Measurements from ENCODE around the gene TNNI2. TPM values are rescaled to one million over a fixed set of nuclear protein-coding genes. Genes with fewer than 3 reads are reported as not detected.

TNNI2 gene
- total and polyA plus RNA-seq, 12 donors = 0.55 to 21.8 (median 2.4) TPM; not detected in 3

DNA sequence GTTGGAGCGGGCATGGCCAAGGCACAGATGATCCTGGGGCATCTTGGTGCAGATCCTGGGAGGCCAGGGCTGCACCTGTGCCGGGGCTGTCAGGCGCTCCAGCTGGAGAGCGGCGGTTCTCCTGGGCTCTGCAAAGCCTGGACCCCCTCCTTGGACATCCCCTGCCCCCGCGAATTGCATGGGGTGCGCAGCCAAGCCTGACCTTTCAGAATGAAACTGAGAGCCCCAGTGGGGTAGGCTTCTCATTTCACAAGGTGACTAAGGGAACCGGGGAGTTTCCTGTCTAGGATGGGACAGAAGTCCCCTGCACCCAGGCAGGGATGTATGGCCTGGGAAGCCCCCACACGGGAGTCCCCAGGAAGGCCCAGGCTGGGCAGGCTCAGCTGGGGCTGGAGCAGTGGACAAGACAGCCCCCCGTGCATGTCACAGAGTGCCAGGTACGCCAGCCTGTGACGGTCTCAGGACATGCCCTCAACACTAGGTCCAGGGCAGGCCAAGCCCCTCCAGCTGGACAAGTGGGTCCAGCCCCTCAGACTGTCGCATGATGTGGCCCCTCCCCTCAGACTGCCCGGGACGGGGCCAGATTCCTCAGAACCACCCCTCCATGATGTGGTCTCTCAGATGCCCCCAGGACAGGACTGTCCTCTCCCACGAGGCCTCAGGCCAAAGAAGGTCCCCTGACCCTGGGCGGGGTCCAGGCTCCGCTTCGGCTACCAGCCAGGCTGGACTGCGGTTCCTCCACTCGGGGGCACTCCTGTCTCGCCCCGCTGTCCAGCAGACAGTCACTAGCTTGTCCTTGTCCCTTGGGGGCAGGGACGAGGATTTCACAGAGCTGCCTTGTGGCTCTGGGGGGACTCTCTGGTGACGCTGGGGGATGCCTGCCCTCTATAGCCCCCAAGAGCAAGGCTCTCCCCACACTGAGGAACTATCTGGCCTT is 16.4 kb downstream of the TNNI2 start:
- Histone ChIP-seq H3K36me3 (replicated peaks in 1 of 2) (no peaks in the 10 kb centered on the region), H3K4me1 (replicated peaks in 1 of 2) (peaks cover 6 to 17% of the 10 kb centered on the region in 2 donors), H3K9me3 (replicated peaks in 1 of 3) (no peaks in the 10 kb centered on the region), H3K27me3 (no peaks in the 10 kb centered on the region), H3K27ac (peak overlapping the region in 2 of 5 donors; percentile 8 to 13), H3K4me3 (no peak overlapping the region)
- WGBS, 4 donors = 63 to 89% (median 74%) methylated on average over 12 to 26 of the region's 26 CpGs
- peak in 3 of 6 experiments; percentile 33 to 47 (median 44) for TF ChIP-seq CTCF (IDR thresholded peaks at IDR 0.05)
- TF ChIP-seq POLR2A (IDR thresholded peaks at IDR 0.05) = no peak
- intact Hi-C loops (cut with DNase I) = no loop called here
- peak in 3 of 7 donors; percentile 61 to 81 (median 74) for DNase-seq

- no peak for DNase-seq
- 76 to 80% (median 79%) methylated on average over 7 to 11 of the region's 11 CpGs; no CpG with 5 or more reads in 1 of the 4 donors for WGBS, 4 donors
- Histone ChIP-seq H3K27ac (peak overlapping the region in 2 of 5 donors; percentile 8 to 13), H3K27me3 (no peaks in the 10 kb centered on the region), H3K36me3 (replicated peaks in 1 of 2) (no peaks in the 10 kb centered on the region), H3K4me3 (no peak overlapping the region), H3K9me3 (replicated peaks in 1 of 3) (no peaks in the 10 kb centered on the region), H3K4me1 (replicated peaks in 1 of 2) (peaks cover 6 to 17% of the 10 kb centered on the region in 2 donors)
- no peak for TF ChIP-seq CTCF (IDR thresholded peaks at IDR 0.05)
- TF ChIP-seq POLR2A (IDR thresholded peaks at IDR 0.05) = no peak
- intact Hi-C loops (cut with DNase I) = no loop called here
Measured at GRCh38 chr11:1855886-1856265, 17.1 kb downstream of the TNNI2 start.

GRCh38 chr11:1856306-1857005 is 17.7 kb downstream of the TNNI2 start:
- no peaks in the 10 kb centered on the region for H3K36me3 ChIP-seq (replicated peaks in 1 of 2)
- DNase-seq = no peak
- TF ChIP-seq CTCF (IDR thresholded peaks at IDR 0.05) = no peak
- TF ChIP-seq POLR2A (IDR thresholded peaks at IDR 0.05) = no peak
- 78 to 93% (median 90%) methylated on average over 3 to 13 of the region's 13 CpGs for WGBS, 4 donors
- H3K27me3 ChIP-seq = no peaks in the 10 kb centered on the region
- H3K4me1 ChIP-seq (replicated peaks in 1 of 2) = peaks cover 6 to 17% of the 10 kb centered on the region in 2 donors
- no peaks in the 10 kb centered on the region for H3K9me3 ChIP-seq (replicated peaks in 1 of 3)
- H3K4me3 ChIP-seq = no peak overlapping the region
- intact Hi-C loops (cut with DNase I) = no loop called here
- H3K27ac ChIP-seq = no peak overlapping the region

DNA sequence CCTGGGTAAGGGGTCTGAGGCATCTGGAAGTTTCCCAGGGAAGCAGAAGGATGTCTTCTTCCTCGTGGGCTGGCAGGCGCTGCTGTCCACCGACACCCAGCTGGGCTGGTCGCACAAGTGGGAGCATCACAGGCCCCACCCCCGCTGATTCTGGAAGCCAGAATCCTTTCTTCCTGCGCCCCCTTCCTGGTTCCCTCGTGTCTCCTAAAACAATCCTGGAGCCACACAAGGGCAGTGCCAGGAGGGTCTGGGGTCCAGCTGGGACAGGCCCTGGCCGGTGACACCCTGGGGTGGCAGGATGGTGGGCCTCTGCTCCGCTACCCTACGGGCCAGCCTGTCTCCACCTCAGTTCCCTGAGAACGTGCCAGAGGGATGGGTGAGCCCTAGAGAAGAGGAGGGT is 18.3 kb downstream of the TNNI2 start:
- H3K9me3 ChIP-seq (replicated peaks in 1 of 3) = no peaks in the 10 kb centered on the region
- H3K27me3 ChIP-seq = no peaks in the 10 kb centered on the region
- DNase-seq = no peak
- peaks cover 6 to 17% of the 10 kb centered on the region in 2 donors for H3K4me1 ChIP-seq (replicated peaks in 1 of 2)
- no peak overlapping the region for H3K4me3 ChIP-seq
- no peaks in the 10 kb centered on the region for H3K36me3 ChIP-seq (replicated peaks in 1 of 2)
- WGBS, 4 donors = 86 to 91% (median 88%) methylated on average over 8 to 11 of the region's 11 CpGs
- no peak overlapping the region for H3K27ac ChIP-seq
- TF ChIP-seq POLR2A (IDR thresholded peaks at IDR 0.05) (no peak), CTCF (IDR thresholded peaks at IDR 0.05) (no peak)
- intact Hi-C loops (cut with DNase I) = no loop called here
